Sigmoid colon (tissue), 7 donors: Measurements from ENCODE around the gene PLD1. TPM values are rescaled to one million over a fixed set of nuclear protein-coding genes. Genes with fewer than 3 reads are reported as not detected.
A peak's percentile ranks its signal among the peaks of the same experiment; 100 is the strongest.

ENCODE experiments used
- DNase-seq: peaks from one replicate; pipeline ENCODE4 v3.0.0-alpha.2; 2019
- H3K27ac ChIP-seq, 4 donors: fragments of 200-600 bp; sonication (generic); one replicate each; pipeline ENCODE4 v1.5.1; 2016 to 2019; ENCODE audit warnings: mild to moderate bottlenecking in 1 of 4
- H3K27me3 ChIP-seq, 3 donors: fragments of 200-600 bp; sonication (generic); one replicate each; pipeline ENCODE4 v1.5.1; 2019; ENCODE audit warnings: mild to moderate bottlenecking in 1 of 3
- H3K36me3 ChIP-seq, 4 donors: fragments of 200-600 bp; sonication (generic); one replicate each; pipeline ENCODE4 v1.5.1; 2016 to 2019
- H3K4me1 ChIP-seq, 4 donors: fragments of 200-600 bp; sonication (generic); one replicate each; pipeline ENCODE4 v1.5.1; 2017 to 2019
- H3K4me3 ChIP-seq, 4 donors: fragments of 200-600 bp; sonication (generic); one replicate each; pipeline ENCODE4 v1.5.1; 2017 to 2019; ENCODE audit warnings: mild to moderate bottlenecking in 2 of 4, moderate library complexity in 1 of 4
- H3K9me3 ChIP-seq, 4 donors: fragments of 200-600 bp in 3 of 4; sonication (generic) in 3 of 4; one replicate each; pipeline versions ENCODE4 v1.5.1 to v1.6.1; 2013 to 2019
- CTCF ChIP-seq, 4 experiments: fragments of 450-650 bp in 3 of 4; fragments of 200-600 bp in 1 of 4; IDR thresholded peaks; one replicate each; pipeline ENCODE4 v1.5.1; 2016 to 2019; ENCODE audit warnings: antibody characterized with exemption in 4 of 4, mild to moderate bottlenecking in 3 of 4, moderate library complexity in 2 of 4
- EP300 ChIP-seq, 4 donors: sonication (generic); formaldehyde crosslinking; IDR thresholded peaks; one replicate each; pipeline ENCODE4 v1.6.1; 2017; ENCODE audit warnings: antibody characterized with exemption in 4 of 4
- POLR2A ChIP-seq, 2 donors: fragments of 450-650 bp; IDR thresholded peaks; one replicate each; pipeline ENCODE4 v1.6.1; 2016; ENCODE audit warnings: antibody characterized with exemption in 2 of 2, mild to moderate bottlenecking in 2 of 2, moderate library complexity in 2 of 2
- POLR2AphosphoS5 ChIP-seq, 4 donors: sonication (generic); formaldehyde crosslinking; IDR thresholded peaks; one replicate each; pipeline ENCODE4 v1.6.1; 2017; ENCODE audit warnings: antibody characterized with exemption in 4 of 4
- WGBS, 2 donors: extraction: QIAGEN DNeasy Blood & Tissue Kit; methylation state at CpG; one replicate each; pipeline ENCODE4 v1.1.7; 2013; 5-methylcytosine and 5-hydroxymethylcytosine counted together
- intact Hi-C: fragments of 100-400 bp; cut with DNase I; formaldehyde crosslinking; loops from one replicate; pipeline ENCODE4 v1.15.1; 2023
- polyA plus RNA-seq, 3 donors: library from polyadenylated mRNA; stranded (reverse); fragments of 200-250 nt; gene quantifications; one replicate each; pipeline ENCODE4 v1.2.3, GENCODE V29; 2013
- total RNA-seq, 4 donors: library from RNA; depleted of rRNA; stranded (reverse); fragments of >200 nt; gene quantifications; one replicate each; pipeline ENCODE4 v1.1.0, GENCODE V29; 2016
- donor health status: healthy with polysubstance abuse.
- donor health status: Bipolar disorder and iron deficiency.
- donor health status: healthy.

PLD1 gene
- total and polyA plus RNA-seq, 7 donors: 8.6 to 24.3 (median 12.2) TPM

- Histone ChIP-seq H3K4me3 (no peak overlapping the region), H3K27ac (peak overlapping the region; percentile 23 to 58 (median 36)), H3K27me3 (no peaks in the 10 kb centered on the region), H3K4me1 (peaks cover 0 to 4% (median 3%) of the 10 kb centered on the region in 4 donors), H3K9me3 (no peaks in the 10 kb centered on the region), H3K36me3 (no peaks in the 10 kb centered on the region)
- intact Hi-C loops: no loop called here
- TF ChIP-seq EP300 (IDR thresholded peaks at IDR 0.05) (no peak), CTCF (IDR thresholded peaks at IDR 0.05) (no peak), POLR2A (IDR thresholded peaks at IDR 0.05) (no peak), POLR2AphosphoS5 (IDR thresholded peaks at IDR 0.05) (no peak)
- 80 to 85% methylated on average over 7 of the region's 7 CpGs for WGBS, 2 donors
- no peak for DNase-seq
Measured at GRCh38 chr3:171824824-171825221, 14.5 kb upstream of the PLD1 start.

GRCh38 chr3:171824116-171824515, 13.8 kb upstream of the PLD1 start:
- H3K4me3 ChIP-seq: no peak overlapping the region
- DNase-seq: no peak
- no peak overlapping the region for H3K27ac ChIP-seq
- no peaks in the 10 kb centered on the region for H3K27me3 ChIP-seq
- 69 to 77% methylated on average over 6 of the region's 6 CpGs for WGBS, 2 donors
- TF ChIP-seq POLR2A (IDR thresholded peaks at IDR 0.05) (no peak), CTCF (IDR thresholded peaks at IDR 0.05) (no peak), POLR2AphosphoS5 (IDR thresholded peaks at IDR 0.05) (no peak), EP300 (IDR thresholded peaks at IDR 0.05) (no peak)
- H3K36me3 ChIP-seq: no peaks in the 10 kb centered on the region
- intact Hi-C loops: no loop called here
- no peaks in the 10 kb centered on the region for H3K9me3 ChIP-seq
- H3K4me1 ChIP-seq: no peaks in the 10 kb centered on the region

DNA sequence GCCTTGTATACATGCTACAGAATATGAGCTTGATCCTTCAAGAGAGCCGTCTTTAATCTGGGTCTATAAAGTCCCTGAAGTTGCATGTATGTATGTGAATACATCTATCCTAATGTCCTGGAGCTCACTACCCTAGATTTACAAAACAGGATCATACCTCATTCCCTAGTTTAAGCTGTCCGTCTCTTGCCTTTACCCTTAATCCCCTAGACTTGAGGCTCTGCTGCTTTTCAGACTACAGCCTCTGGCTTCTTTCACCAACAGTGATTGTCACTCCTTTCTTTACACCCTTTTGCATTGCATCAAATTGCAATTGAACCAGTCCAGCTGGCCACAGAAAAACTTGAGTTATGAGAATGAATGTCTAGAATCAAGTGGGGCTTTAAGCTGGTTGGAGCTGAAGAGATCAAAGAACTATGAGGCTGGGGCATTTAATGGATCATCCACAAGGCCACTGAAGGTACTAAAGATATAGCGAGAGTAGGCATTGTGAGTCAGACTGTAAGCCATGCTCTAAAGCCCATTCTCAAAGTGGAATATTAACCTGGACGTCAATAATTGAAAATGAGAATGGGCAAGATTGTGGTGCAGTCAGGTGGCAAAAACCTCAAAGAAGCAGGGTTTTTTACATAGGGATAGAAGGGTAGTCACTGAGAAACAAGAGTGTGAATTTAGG, 12.3 kb upstream of the PLD1 start:
- no peaks in the 10 kb centered on the region for H3K36me3 ChIP-seq
- intact Hi-C loops: no loop called here
- TF ChIP-seq POLR2A (IDR thresholded peaks at IDR 0.05) (no peak), EP300 (IDR thresholded peaks at IDR 0.05) (no peak), CTCF (IDR thresholded peaks at IDR 0.05) (no peak), POLR2AphosphoS5 (IDR thresholded peaks at IDR 0.05) (no peak)
- WGBS, 2 donors: 64 to 93% methylated on average over 4 of the region's 4 CpGs
- no peak overlapping the region for H3K27ac ChIP-seq
- H3K27me3 ChIP-seq: no peaks in the 10 kb centered on the region
- H3K4me1 ChIP-seq: no peaks in the 10 kb centered on the region
- no peak for DNase-seq
- no peak overlapping the region for H3K4me3 ChIP-seq
- no peaks in the 10 kb centered on the region for H3K9me3 ChIP-seq

DNA sequence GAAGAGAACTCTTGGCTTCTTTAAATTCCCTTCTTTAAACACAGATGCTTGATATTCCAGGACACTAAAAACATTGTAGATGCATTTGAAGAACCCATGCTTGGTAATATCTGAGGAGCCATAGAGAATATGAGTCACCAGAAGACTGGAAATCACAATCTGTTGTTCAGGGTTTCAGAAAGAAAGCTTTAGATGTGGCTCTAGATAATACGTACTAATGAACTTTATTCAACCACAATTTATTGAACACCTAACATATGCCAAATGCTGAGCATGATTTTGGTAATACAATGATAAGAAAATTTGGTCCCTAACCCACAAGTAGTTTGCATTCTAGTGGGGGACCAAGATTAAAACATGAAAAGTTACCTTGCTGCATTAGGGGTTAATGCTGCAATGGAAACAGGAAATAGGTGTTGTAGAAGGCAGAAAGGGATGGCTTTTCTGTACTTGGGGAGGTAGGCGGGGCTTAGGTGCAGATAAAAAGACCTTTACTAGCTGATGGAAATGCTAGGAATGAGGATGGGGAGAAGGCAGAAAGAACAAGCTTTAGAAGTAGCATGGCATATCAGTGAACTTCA, 11.6 kb upstream of the PLD1 start:
- WGBS, 2 donors: 37 to 64% methylated on average over 2 of the region's 2 CpGs
- intact Hi-C loops: no loop called here
- H3K4me1 ChIP-seq: no peaks in the 10 kb centered on the region

More for the DNA sequence above, 11.6 kb upstream of the PLD1 start:
- no peak overlapping the region for H3K27ac ChIP-seq
- no peaks in the 10 kb centered on the region for H3K9me3 ChIP-seq
- TF ChIP-seq POLR2AphosphoS5 (IDR thresholded peaks at IDR 0.05) (no peak), EP300 (IDR thresholded peaks at IDR 0.05) (no peak), CTCF (IDR thresholded peaks at IDR 0.05) (no peak), POLR2A (IDR thresholded peaks at IDR 0.05) (no peak)
- H3K36me3 ChIP-seq: no peaks in the 10 kb centered on the region
- no peak for DNase-seq
- H3K27me3 ChIP-seq: no peaks in the 10 kb centered on the region
- H3K4me3 ChIP-seq: no peak overlapping the region
